HG03103 (cell line): ENCODE data around the gene TTC28.
"Not testable (repeated sequence)": the region's sequence is repeated elsewhere in the genome, so short reads cannot be mapped to it uniquely, and the experiment has no call there.

Source experiments
- ATAC-seq: cut with Tn5 transposase; IDR thresholded peaks from one replicate; pipeline ENCODE4 v1.9.1; 2021; ENCODE audit warnings: low read depth; ENCODE audit not compliant: unreplicated experiment

TTC28 gene

GRCh38 chr22:28505416-28506149 is 174.1 kb downstream of the TTC28 start:
- no peak for ATAC-seq

- ATAC-seq = no peak
These were observed 179.6 kb downstream of the TTC28 start for GRCh38 chr22:28500006-28500405.

GRCh38 chr22:28498044-28498443 is 181.6 kb downstream of the TTC28 start:
- ATAC-seq = no peak

GRCh38 chr22:28497188-28497587 is 182.5 kb downstream of the TTC28 start:
- ATAC-seq = no peak

GRCh38 chr22:28491289-28491688 is 188.4 kb downstream of the TTC28 start:
- not testable (repeated sequence) for ATAC-seq

- no peak for ATAC-seq
These were observed 190.8 kb downstream of the TTC28 start for GRCh38 chr22:28488825-28489224.

- no peak for ATAC-seq
These were observed 195.0 kb downstream of the TTC28 start for GRCh38 chr22:28484662-28485061.

GRCh38 chr22:28481725-28482124 is 197.9 kb downstream of the TTC28 start:
- ATAC-seq = no peak

GRCh38 chr22:28480000-28480715 is 199.5 kb downstream of the TTC28 start:
- ATAC-seq = no peak

GRCh38 chr22:28478564-28478963 is 201.1 kb downstream of the TTC28 start:
- no peak for ATAC-seq

GRCh38 chr22:28477556-28477955 is 202.1 kb downstream of the TTC28 start:
- ATAC-seq = no peak

- no peak for ATAC-seq
These were observed 205.3 kb downstream of the TTC28 start for GRCh38 chr22:28474330-28474729.

GRCh38 chr22:28473258-28473657 is 206.4 kb downstream of the TTC28 start:
- no peak for ATAC-seq

GRCh38 chr22:28467055-28467454 is 212.6 kb downstream of the TTC28 start:
- not testable (repeated sequence) for ATAC-seq

- no peak for ATAC-seq
These were observed 213.2 kb downstream of the TTC28 start for GRCh38 chr22:28466399-28466798.

GRCh38 chr22:28465841-28466240 is 213.8 kb downstream of the TTC28 start:
- no peak for ATAC-seq

- no peak for ATAC-seq
These were observed 215.5 kb downstream of the TTC28 start for GRCh38 chr22:28464127-28464526.

GRCh38 chr22:28463408-28463807 is 216.2 kb downstream of the TTC28 start:
- not testable (repeated sequence) for ATAC-seq

GRCh38 chr22:28462901-28463300 is 216.7 kb downstream of the TTC28 start:
- no peak for ATAC-seq

GRCh38 chr22:28462041-28462440 is 217.6 kb downstream of the TTC28 start:
- ATAC-seq = no peak

GRCh38 chr22:28454431-28455064 is 225.1 kb downstream of the TTC28 start:
- ATAC-seq = no peak

- ATAC-seq = no peak
These were observed 229.5 kb downstream of the TTC28 start for GRCh38 chr22:28450109-28450508.
